ENCODE measurements around the gene CNTLN. TPM values are rescaled to one million over a fixed set of nuclear protein-coding genes. Genes with fewer than 3 reads are reported as not detected.

Gene CNTLN
- total RNA-seq, 1 experiment from 2014 or later, result 5.1 TPM

GRCh38 chr9:17484906-17485305, 350.1 kb downstream of the CNTLN start:
- TF ChIP-seq SIN3A (IDR thresholded peaks at IDR 0.05; ENCODE audit: low read depth) (no peak), CEBPB (IDR thresholded peaks at IDR 0.05; ENCODE audit: low read depth) (no peak), CBX3 (IDR thresholded peaks at IDR 0.05; ENCODE audit: low read depth) (no peak), REST (IDR thresholded peaks at IDR 0.05; ENCODE audit: low read depth) (no peak), CTCF (IDR thresholded peaks at IDR 0.05 in 2 of 3, conservative IDR thresholded peaks at IDR 0.05 in 1 of 3; ENCODE audit: borderline replicate concordance in 1 of 3, insufficient read depth in 1 of 3, low read depth in 2 of 3, low read length in 2 of 3) (no peak), FOSL1 (IDR thresholded peaks at IDR 0.05; ENCODE audit: low read depth) (no peak), SP1 (IDR thresholded peaks at IDR 0.05; ENCODE audit: low read depth) (no peak), ATF3 (IDR thresholded peaks at IDR 0.05) (no peak), EZH2 (IDR thresholded peaks at IDR 0.05) (no peak)
- Histone ChIP-seq H2AFZ (ENCODE audit: low read depth, low read length, poor library complexity, severe bottlenecking) (no peak overlapping the region), H3K9me2 (ENCODE audit: insufficient read depth) (no peaks in the 10 kb centered on the region), H4K20me1 (ENCODE audit: insufficient read depth) (no peaks in the 10 kb centered on the region), H3K4me1 (ENCODE audit: control insufficient read depth in 1 of 2, insufficient read depth in 2 of 2, low read length in 2 of 2) (no peaks in the 10 kb centered on the region), H3K4me3 (replicated peaks in 1 of 2; ENCODE audit: low read depth in 1 of 2, low read length in 2 of 2) (no peak overlapping the region), H3K79me2 (ENCODE audit: insufficient read depth, low read length) (no peaks in the 10 kb centered on the region), H3K27ac (ENCODE audit: low read depth, low read length) (no peak overlapping the region), H3K27me3 (ENCODE audit: insufficient read depth, low read length) (no peaks in the 10 kb centered on the region), H3K9me3 (ENCODE audit: control insufficient read depth in 1 of 2, insufficient read depth in 1 of 2, low read depth in 1 of 2, low read length in 2 of 2) (no peaks in the 10 kb centered on the region), H3K4me2 (ENCODE audit: low read length) (no peak overlapping the region), H3K9ac (ENCODE audit: low read length) (no peak overlapping the region), H3K36me3 (ENCODE audit: control insufficient read depth in 1 of 2, insufficient read depth in 2 of 2, low read length in 2 of 2) (no peaks in the 10 kb centered on the region)
- ChIA-PET CTCF (no interaction called here), POLR2A (no interaction called here), RAD21 (ENCODE audit: low non-redundant PET in 1 of 2, low total read pairs in 2 of 2, uncharacterized antibody in 2 of 2, unreplicated experiment in 2 of 2) (no interaction called here)
- ATAC-seq (no peak), DNase-seq (ENCODE audit: low read depth, low spot score) (no peak)
- no TSS peak for BruUV-seq (replicated peaks)
- intact Hi-C loops (cut with micrococcal nuclease), result no loop called here

Data from HCT116 (cell line).